Measurements from ENCODE around the gene SIDT1.

- TF ChIP-seq CTCF (IDR thresholded peaks at IDR 0.05; ENCODE audit: low read depth, low read length, missing input control) (no peak), RAD21 (IDR thresholded peaks at IDR 0.05) (no peak), TAF1 (conservative IDR thresholded peaks at IDR 0.05) (no peak), REST (IDR thresholded peaks at IDR 0.05) (no peak), MAX (IDR thresholded peaks at IDR 0.05) (no peak), HNF4A (conservative IDR thresholded peaks at IDR 0.05) (no peak), GABPA (IDR thresholded peaks at IDR 0.05 in 1 of 2, conservative IDR thresholded peaks at IDR 0.05 in 1 of 2) (no peak), ATF3 (IDR thresholded peaks at IDR 0.05) (no peak), SP1 (IDR thresholded peaks at IDR 0.05) (no peak), JUND (IDR thresholded peaks at IDR 0.05) (no peak), YY1 (IDR thresholded peaks at IDR 0.05) (no peak)
These were observed 69.9 kb downstream of the SIDT1 start for GRCh38 chr3:113602256-113602655.

Measured in liver (tissue), 3 donors.